Small intestine (tissue), 7 donors: ENCODE results near the gene CLIC6. TPM values are rescaled to one million over a fixed set of nuclear protein-coding genes. Genes with fewer than 3 reads are reported as not detected.

Source experiments
- DNase-seq, 2 donors: peaks; one replicate each; pipeline versions ENCODE4 v3.0.0 to v3.0.0-alpha.2; 2013
- FAIRE-seq: peaks from 2 replicates; lab custom pipeline; 2012; peaks lifted over from hg19 to GRCh38; lab: Jason Lieb, UNC
- H3K27ac ChIP-seq, 3 donors: one replicate each; pipeline ENCODE4 v1.5.1; 2013; ENCODE audit warnings: low read length in 2 of 3, mild to moderate bottlenecking in 2 of 3, control low read depth in 1 of 3, inconsistent platforms in 1 of 3, low read depth in 1 of 3, moderate library complexity in 1 of 3
- H3K27me3 ChIP-seq, 3 donors: one replicate each; pipeline ENCODE4 v1.6.1; 2013; ENCODE audit warnings: low read length in 3 of 3, inconsistent platforms in 1 of 3; ENCODE audit not compliant: control insufficient read depth in 3 of 3, insufficient read depth in 3 of 3
- H3K36me3 ChIP-seq, 3 donors: one replicate each; pipeline ENCODE4 v1.6.1; 2013; ENCODE audit warnings: low read length in 3 of 3, inconsistent platforms in 1 of 3, low read depth in 1 of 3, mild to moderate bottlenecking in 1 of 3, moderate library complexity in 1 of 3; ENCODE audit not compliant: control insufficient read depth in 3 of 3, insufficient read depth in 2 of 3
- H3K4me1 ChIP-seq, 3 donors: one replicate each; pipeline ENCODE4 v1.6.1; 2013; ENCODE audit warnings: low read length in 2 of 3, inconsistent platforms in 1 of 3, low read depth in 1 of 3, mild to moderate bottlenecking in 1 of 3, moderate library complexity in 1 of 3; ENCODE audit not compliant: control insufficient read depth in 3 of 3, insufficient read depth in 2 of 3
- H3K4me3 ChIP-seq, 3 donors: one replicate each; pipeline ENCODE4 v1.5.1; 2013; ENCODE audit warnings: low read length in 3 of 3, control low read depth in 1 of 3, inconsistent platforms in 1 of 3, low read depth in 1 of 3, mild to moderate bottlenecking in 1 of 3, moderate library complexity in 1 of 3
- H3K9me3 ChIP-seq, 2 donors: one replicate each; pipeline ENCODE4 v1.6.1; 2013; ENCODE audit warnings: low read depth in 1 of 2, low read length in 1 of 2; ENCODE audit not compliant: control insufficient read depth in 2 of 2, insufficient read depth in 1 of 2
- WGBS, 3 donors: extraction: QIAGEN DNeasy Blood & Tissue Kit; methylation state at CpG; one replicate each; pipeline ENCODE4 v1.1.7; 2013; 5-methylcytosine and 5-hydroxymethylcytosine counted together
- polyA plus RNA-seq, 4 donors: library from polyadenylated mRNA; stranded (reverse) in 3 of 4; unstranded in 1 of 4; fragments of 200-250 nt in 3 of 4; fragments of 120-200 nt in 1 of 4; gene quantifications; one replicate each; pipeline versions ENCODE4 v1.2.1 to v1.2.3, GENCODE V29; 2013
- donor health status: healthy with polysubstance abuse.
- donor health status: control.
- donor health status: control.
- donor health status: Bipolar disorder and iron deficiency.
- donor health status: healthy.

The CLIC6 gene
- polyA plus RNA-seq, 4 donors, result 0.22 to 13.8 (median 2.0) TPM

GRCh38 chr21:34690793-34691175 is 22.0 kb downstream of the CLIC6 start:
- WGBS, 3 donors, result 30 to 62% (median 58%) methylated on average over 2 of the region's 2 CpGs
- DNase-seq (no peak), FAIRE-seq (no peak)
- Histone ChIP-seq H3K4me1 (peaks cover 0 to 23% (median 0%) of the 10 kb centered on the region in 3 donors), H3K4me3 (no peak overlapping the region), H3K9me3 (peaks cover 0 to 3% of the 10 kb centered on the region in 2 donors), H3K36me3 (peaks cover 0 to 11% (median 0%) of the 10 kb centered on the region in 3 donors), H3K27me3 (no peaks in the 10 kb centered on the region), H3K27ac (peak overlapping the region in 2 of 3 donors; percentile 29 to 66)

GRCh38 chr21:34691390-34692032 is 22.7 kb downstream of the CLIC6 start:
- peaks cover 0 to 29% (median 2%) of the 10 kb centered on the region in 3 donors for H3K4me1 ChIP-seq
- DNase-seq (peak in 1 of 2 donors; percentile 38), FAIRE-seq (no peak)
- H3K27ac ChIP-seq, result no peak overlapping the region
- no peaks in the 10 kb centered on the region for H3K27me3 ChIP-seq
- H3K36me3 ChIP-seq, result peaks cover 0 to 11% (median 0%) of the 10 kb centered on the region in 3 donors
- 22 to 51% (median 35%) methylated on average over 5 of the region's 5 CpGs for WGBS, 3 donors
- H3K9me3 ChIP-seq, result peaks cover 0 to 3% of the 10 kb centered on the region in 2 donors
- H3K4me3 ChIP-seq, result no peak overlapping the region

GRCh38 chr21:34692458-34693020 is 23.7 kb downstream of the CLIC6 start:
- no peak overlapping the region for H3K4me3 ChIP-seq
- 28 to 53% (median 38%) methylated on average over 2 of the region's 2 CpGs for WGBS, 3 donors
- H3K9me3 ChIP-seq, result peaks cover 0 to 3% of the 10 kb centered on the region in 2 donors
- no peaks in the 10 kb centered on the region for H3K27me3 ChIP-seq
- peak overlapping the region in 1 of 3 donors; percentile 45 for H3K27ac ChIP-seq
- H3K36me3 ChIP-seq, result peaks cover 0 to 12% (median 0%) of the 10 kb centered on the region in 3 donors
- no peak for DNase-seq
- H3K4me1 ChIP-seq, result peaks cover 0 to 29% (median 2%) of the 10 kb centered on the region in 3 donors
- FAIRE-seq, result no peak

GRCh38 chr21:34693192-34693810 is 24.5 kb downstream of the CLIC6 start:
- peaks cover 0 to 3% of the 10 kb centered on the region in 2 donors for H3K9me3 ChIP-seq
- H3K4me3 ChIP-seq, result no peak overlapping the region
- peak overlapping the region in 1 of 3 donors; percentile 31 for H3K27ac ChIP-seq
- peaks cover 0 to 10% (median 0%) of the 10 kb centered on the region in 3 donors for H3K36me3 ChIP-seq
- FAIRE-seq (no peak), DNase-seq (peak; percentile 67 to 68)
- H3K4me1 ChIP-seq, result peaks cover 0 to 29% (median 2%) of the 10 kb centered on the region in 3 donors
- WGBS, 3 donors, result 56 to 58% (median 58%) methylated on average over 6 of the region's 6 CpGs
- no peaks in the 10 kb centered on the region for H3K27me3 ChIP-seq

- H3K36me3 ChIP-seq, result peaks cover 0 to 2% (median 0%) of the 10 kb centered on the region in 3 donors
- no peaks in the 10 kb centered on the region for H3K27me3 ChIP-seq
- peaks cover 0 to 29% (median 2%) of the 10 kb centered on the region in 3 donors for H3K4me1 ChIP-seq
- 61 to 71% (median 69%) methylated on average over 2 of the region's 2 CpGs for WGBS, 3 donors
- no peak overlapping the region for H3K27ac ChIP-seq
- DNase-seq, result no peak
- no peak for FAIRE-seq
- peaks cover 0 to 3% of the 10 kb centered on the region in 2 donors for H3K9me3 ChIP-seq
- H3K4me3 ChIP-seq, result no peak overlapping the region
Measured at GRCh38 chr21:34695434-34695833, 26.6 kb downstream of the CLIC6 start.

- FAIRE-seq (no peak), DNase-seq (peak; percentile 36 to 57)
- 41 to 71% (median 68%) methylated on average over 1 of the region's 1 CpG for WGBS, 3 donors
- no peak overlapping the region for H3K4me3 ChIP-seq
- H3K9me3 ChIP-seq, result peaks cover 0 to 3% of the 10 kb centered on the region in 2 donors
- no peaks in the 10 kb centered on the region for H3K27me3 ChIP-seq
- peaks cover 0 to 6% (median 0%) of the 10 kb centered on the region in 3 donors for H3K36me3 ChIP-seq
- H3K4me1 ChIP-seq, result peaks cover 0 to 23% (median 2%) of the 10 kb centered on the region in 3 donors
- H3K27ac ChIP-seq, result no peak overlapping the region
Measured at GRCh38 chr21:34696121-34696520, 27.3 kb downstream of the CLIC6 start.

- Histone ChIP-seq H3K4me1 (peaks cover 0 to 14% (median 2%) of the 10 kb centered on the region in 3 donors), H3K4me3 (no peak overlapping the region), H3K36me3 (peaks cover 0 to 15% (median 0%) of the 10 kb centered on the region in 3 donors), H3K27ac (no peak overlapping the region), H3K9me3 (peaks cover 0 to 3% of the 10 kb centered on the region in 2 donors), H3K27me3 (no peaks in the 10 kb centered on the region)
- no peak for FAIRE-seq
- DNase-seq, result no peak
- WGBS, 3 donors, result 90 to 96% (median 94%) methylated on average over 3 of the region's 3 CpGs
Measured at GRCh38 chr21:34697826-34698225, 29.0 kb downstream of the CLIC6 start.

GRCh38 chr21:34698270-34699015 is 29.6 kb downstream of the CLIC6 start:
- peaks cover 0 to 11% (median 2%) of the 10 kb centered on the region in 3 donors for H3K4me1 ChIP-seq
- H3K27me3 ChIP-seq, result no peaks in the 10 kb centered on the region
- no peak overlapping the region for H3K27ac ChIP-seq
- 83 to 94% (median 84%) methylated on average over 7 of the region's 7 CpGs for WGBS, 3 donors
- H3K9me3 ChIP-seq, result peaks cover 0 to 3% of the 10 kb centered on the region in 2 donors
- DNase-seq, result no peak
- H3K36me3 ChIP-seq, result peaks cover 0 to 16% (median 0%) of the 10 kb centered on the region in 3 donors
- FAIRE-seq, result no peak
- no peak overlapping the region for H3K4me3 ChIP-seq
